ENCODE results near the gene KIR3DL1. TPM values are rescaled to one million over a fixed set of nuclear protein-coding genes. Genes with fewer than 3 reads are reported as not detected.
"Not testable (repeated sequence)": the region's sequence is repeated elsewhere in the genome, so short reads cannot be mapped to it uniquely, and the experiment has no call there.

The KIR3DL1 gene
- total RNA-seq (2014; rRNA removed; shearing (Covaris generic)) (not detected in 2 replicates), total RNA-seq (2022) (not detected in 2 replicates), Bru-seq, nascent RNA (not detected), BruChase-seq, experiment 1, labeled RNA remaining after a 6-hour chase (not detected), BruChase-seq, experiment 2, labeled RNA remaining after a 2-hour chase (not detected)
- long read RNA-seq: 0 reads

- not testable (repeated sequence) for H3K9me2 ChIP-seq (ENCODE audit: insufficient read depth, low read length); H3K79me2 ChIP-seq (ENCODE audit: insufficient read depth, low read depth, low read length)
These were observed at the start of gene KIR3DL1 for GRCh38 chr19:54816251-54816650. KIR3DL1 (plus strand) TSS chr19:54816468.

GRCh38 chr19:54769646-54770045 lies 46.6 kb upstream of the KIR3DL1 start, which contains the start of gene KIR2DL1:
KIR2DL1 (plus strand) TSS chr19:54769793; CDS start chr19:54769851, 58 bp downstream.
- DNase-seq (ENCODE audit: low spot score); BruUV-seq (replicated peaks); H3K4me2 ChIP-seq (ENCODE audit: low read length); H3K27ac ChIP-seq (ENCODE audit: low read depth, low read length, poor library complexity, severe bottlenecking); intact Hi-C loops (cut with micrococcal nuclease; ENCODE audit: unreplicated experiment); H3K4me3 ChIP-seq (ENCODE audit: low read depth, low read length, poor library complexity, severe bottlenecking); H3K9me3 ChIP-seq (ENCODE audit: low read length); H4K20me1 ChIP-seq (ENCODE audit: insufficient read depth, low read length); H2AFZ ChIP-seq (ENCODE audit: low read length); POLR2A ChIA-PET; H3K9me2 ChIP-seq (ENCODE audit: insufficient read depth, low read length); H3K4me1 ChIP-seq (ENCODE audit: insufficient read depth, low read length, poor library complexity, severe bottlenecking); H3K79me2 ChIP-seq (ENCODE audit: insufficient read depth, low read depth, low read length); H3K36me3 ChIP-seq (ENCODE audit: insufficient read depth, low read length); CTCF ChIA-PET (ENCODE audit: unreplicated experiment): not testable (repeated sequence)

More at GRCh38 chr19:54816251-54816650, at the start of gene KIR3DL1:
- intact Hi-C loops (cut with micrococcal nuclease; ENCODE audit: unreplicated experiment); H3K4me1 ChIP-seq (ENCODE audit: insufficient read depth, low read length, poor library complexity, severe bottlenecking); DNase-seq (ENCODE audit: low spot score); BruUV-seq (replicated peaks); H3K4me2 ChIP-seq (ENCODE audit: low read length); CTCF ChIA-PET (ENCODE audit: unreplicated experiment); H3K27ac ChIP-seq (ENCODE audit: low read depth, low read length, poor library complexity, severe bottlenecking); H2AFZ ChIP-seq (ENCODE audit: low read length); H3K9me3 ChIP-seq (ENCODE audit: low read length); H3K36me3 ChIP-seq (ENCODE audit: insufficient read depth, low read length); H4K20me1 ChIP-seq (ENCODE audit: insufficient read depth, low read length); POLR2A ChIA-PET; H3K4me3 ChIP-seq (ENCODE audit: low read depth, low read length, poor library complexity, severe bottlenecking): not testable (repeated sequence)

- H2AFZ ChIP-seq (ENCODE audit: low read length); H3K4me3 ChIP-seq (ENCODE audit: low read depth, low read length, poor library complexity, severe bottlenecking); H4K20me1 ChIP-seq (ENCODE audit: insufficient read depth, low read length); H3K9me3 ChIP-seq (ENCODE audit: low read length); H3K4me1 ChIP-seq (ENCODE audit: insufficient read depth, low read length, poor library complexity, severe bottlenecking); DNase-seq (ENCODE audit: low spot score); BruUV-seq (replicated peaks); H3K9me2 ChIP-seq (ENCODE audit: insufficient read depth, low read length); intact Hi-C loops (cut with micrococcal nuclease; ENCODE audit: unreplicated experiment); CTCF ChIA-PET (ENCODE audit: unreplicated experiment); H3K4me2 ChIP-seq (ENCODE audit: low read length); H3K27ac ChIP-seq (ENCODE audit: low read depth, low read length, poor library complexity, severe bottlenecking); H3K36me3 ChIP-seq (ENCODE audit: insufficient read depth, low read length); H3K79me2 ChIP-seq (ENCODE audit: insufficient read depth, low read depth, low read length); POLR2A ChIA-PET: not testable (repeated sequence)
These were observed 45.8 kb upstream of the KIR3DL1 start for GRCh38 chr19:54770511-54770910.

GRCh38 chr19:54771018-54771960 lies 45.0 kb upstream of the KIR3DL1 start:
- POLR2A ChIA-PET; H3K79me2 ChIP-seq (ENCODE audit: insufficient read depth, low read depth, low read length); BruUV-seq (replicated peaks); H3K36me3 ChIP-seq (ENCODE audit: insufficient read depth, low read length); H2AFZ ChIP-seq (ENCODE audit: low read length); H3K4me2 ChIP-seq (ENCODE audit: low read length); CTCF ChIA-PET (ENCODE audit: unreplicated experiment); DNase-seq (ENCODE audit: low spot score); H4K20me1 ChIP-seq (ENCODE audit: insufficient read depth, low read length); H3K4me3 ChIP-seq (ENCODE audit: low read depth, low read length, poor library complexity, severe bottlenecking); H3K27ac ChIP-seq (ENCODE audit: low read depth, low read length, poor library complexity, severe bottlenecking); H3K9me2 ChIP-seq (ENCODE audit: insufficient read depth, low read length); H3K9me3 ChIP-seq (ENCODE audit: low read length); H3K4me1 ChIP-seq (ENCODE audit: insufficient read depth, low read length, poor library complexity, severe bottlenecking); intact Hi-C loops (cut with micrococcal nuclease; ENCODE audit: unreplicated experiment): not testable (repeated sequence)

GRCh38 chr19:54772666-54773065 lies 43.6 kb upstream of the KIR3DL1 start:
- H3K27ac ChIP-seq (ENCODE audit: low read depth, low read length, poor library complexity, severe bottlenecking); intact Hi-C loops (cut with micrococcal nuclease; ENCODE audit: unreplicated experiment); CTCF ChIA-PET (ENCODE audit: unreplicated experiment); H4K20me1 ChIP-seq (ENCODE audit: insufficient read depth, low read length); H3K79me2 ChIP-seq (ENCODE audit: insufficient read depth, low read depth, low read length); DNase-seq (ENCODE audit: low spot score); H2AFZ ChIP-seq (ENCODE audit: low read length); H3K9me3 ChIP-seq (ENCODE audit: low read length); H3K9me2 ChIP-seq (ENCODE audit: insufficient read depth, low read length); BruUV-seq (replicated peaks); POLR2A ChIA-PET; H3K4me3 ChIP-seq (ENCODE audit: low read depth, low read length, poor library complexity, severe bottlenecking); H3K4me1 ChIP-seq (ENCODE audit: insufficient read depth, low read length, poor library complexity, severe bottlenecking); H3K36me3 ChIP-seq (ENCODE audit: insufficient read depth, low read length); H3K4me2 ChIP-seq (ENCODE audit: low read length): not testable (repeated sequence)

- H3K79me2 ChIP-seq (ENCODE audit: insufficient read depth, low read depth, low read length); BruUV-seq (replicated peaks); intact Hi-C loops (cut with micrococcal nuclease; ENCODE audit: unreplicated experiment); H3K4me2 ChIP-seq (ENCODE audit: low read length); H2AFZ ChIP-seq (ENCODE audit: low read length); H3K27ac ChIP-seq (ENCODE audit: low read depth, low read length, poor library complexity, severe bottlenecking); DNase-seq (ENCODE audit: low spot score); H3K4me1 ChIP-seq (ENCODE audit: insufficient read depth, low read length, poor library complexity, severe bottlenecking); H3K4me3 ChIP-seq (ENCODE audit: low read depth, low read length, poor library complexity, severe bottlenecking); H4K20me1 ChIP-seq (ENCODE audit: insufficient read depth, low read length); H3K9me3 ChIP-seq (ENCODE audit: low read length); POLR2A ChIA-PET; H3K36me3 ChIP-seq (ENCODE audit: insufficient read depth, low read length); H3K9me2 ChIP-seq (ENCODE audit: insufficient read depth, low read length): not testable (repeated sequence)
- CTCF ChIA-PET (ENCODE audit: unreplicated experiment): interaction anchor here (0.6 kb wide), 1 partner anchor 839 kb away, joined by 3 read pairs; no protein-coding TSS in a partner anchor
These were observed 41.0 kb upstream of the KIR3DL1 start for GRCh38 chr19:54775095-54775815.
